GM19193 (cell line): ENCODE data around the gene CPEB2.

Experiments used
- POLR2A ChIP-seq: IDR thresholded peaks from 4 replicates; pipeline ENCODE4 v1.6.1; 2011; ENCODE audit not compliant: insufficient read depth, insufficient read length; ENCODE audit errors: extremely low read depth

The CPEB2 gene

DNA sequence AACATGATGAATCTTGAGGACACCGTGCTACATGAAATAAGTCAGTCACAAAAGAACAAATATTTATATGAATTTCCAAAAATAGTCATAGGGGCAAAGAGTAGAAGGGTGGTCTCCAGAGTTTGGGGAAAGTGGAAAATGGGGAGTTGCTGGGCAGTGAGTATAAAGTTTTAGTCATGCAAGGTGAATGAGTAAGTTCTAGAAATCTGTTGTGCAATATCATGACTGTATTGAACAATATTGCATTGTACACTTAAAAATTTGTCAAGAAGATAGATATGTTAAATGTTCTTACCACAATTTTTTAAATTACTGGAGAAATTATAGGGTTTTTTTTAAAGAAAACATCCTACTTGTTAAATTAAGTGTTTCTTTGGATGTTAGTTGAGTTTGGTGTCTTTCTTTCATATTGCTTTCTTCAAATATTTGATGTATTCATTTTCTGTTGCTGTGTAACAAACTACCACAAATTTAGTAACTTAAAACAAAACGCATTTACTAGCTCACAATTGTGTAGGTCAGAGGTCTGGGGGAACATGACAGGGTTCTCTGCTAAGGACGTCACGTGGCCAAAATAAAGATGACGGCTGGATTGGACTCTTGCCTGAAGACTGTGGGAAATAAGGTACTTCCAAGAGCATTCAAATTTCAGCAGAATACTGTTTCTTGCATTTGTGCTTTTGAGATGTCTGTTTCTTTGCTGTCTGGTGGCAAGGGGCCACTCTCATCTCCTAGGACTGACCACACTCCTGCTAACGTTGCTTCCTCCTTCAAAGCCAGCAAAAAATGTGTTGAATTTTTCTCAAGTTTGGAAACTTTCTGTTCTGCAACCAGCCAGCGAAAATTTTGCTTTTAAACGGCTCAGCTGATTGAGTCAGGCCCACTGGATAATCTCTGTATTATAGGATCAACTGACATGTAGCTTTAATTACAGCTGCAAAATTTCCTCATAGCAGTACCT lies 76.7 kb downstream of the CPEB2 start:
- TF ChIP-seq POLR2A, result no peak

DNA sequence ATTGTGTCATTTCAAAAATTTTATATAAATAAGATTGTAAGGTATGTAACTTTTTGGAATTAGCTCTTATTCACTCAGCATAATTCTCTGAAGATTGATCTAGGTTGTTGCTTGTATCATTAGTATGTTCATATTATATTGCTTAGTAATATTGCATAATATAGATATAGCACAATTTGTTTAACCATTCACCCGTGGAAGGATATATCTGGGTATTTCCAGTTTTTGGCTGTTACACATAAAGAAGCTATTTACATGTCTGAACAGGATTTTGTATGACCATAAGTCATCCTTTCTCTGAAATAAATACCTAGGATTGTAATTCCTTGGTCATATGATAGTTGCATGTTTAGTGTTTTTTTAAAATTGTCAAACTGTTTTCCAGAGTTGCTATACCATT lies 82.5 kb downstream of the CPEB2 start:
- TF ChIP-seq POLR2A, result no peak

GRCh38 chr4:15088394-15089035 lies 86.2 kb downstream of the CPEB2 start:
- no peak for TF ChIP-seq POLR2A

- TF ChIP-seq POLR2A, result no peak
These were observed 87.7 kb downstream of the CPEB2 start for GRCh38 chr4:15089979-15090378.

DNA sequence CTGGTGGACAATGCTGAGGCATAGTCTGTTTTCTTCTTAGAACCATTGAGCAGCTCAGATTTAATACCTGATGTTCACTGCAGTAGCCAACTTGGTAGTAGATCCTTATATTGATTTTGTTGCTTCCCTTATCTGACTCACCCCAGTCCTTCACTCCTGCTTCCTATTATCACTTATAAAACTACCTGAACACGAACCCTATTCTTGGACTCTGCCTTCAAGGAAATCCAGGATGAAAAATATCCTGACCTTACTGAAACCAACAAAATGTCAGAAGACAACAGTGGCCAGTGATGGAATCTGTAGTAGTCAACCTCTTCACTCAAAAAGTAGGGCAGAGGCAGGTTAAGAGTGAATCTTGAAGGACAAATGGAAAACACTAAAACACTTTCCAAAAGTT lies 98.1 kb downstream of the CPEB2 start:
- TF ChIP-seq POLR2A, result no peak

GRCh38 chr4:15100994-15101695 lies 98.9 kb downstream of the CPEB2 start:
- no peak for TF ChIP-seq POLR2A

DNA sequence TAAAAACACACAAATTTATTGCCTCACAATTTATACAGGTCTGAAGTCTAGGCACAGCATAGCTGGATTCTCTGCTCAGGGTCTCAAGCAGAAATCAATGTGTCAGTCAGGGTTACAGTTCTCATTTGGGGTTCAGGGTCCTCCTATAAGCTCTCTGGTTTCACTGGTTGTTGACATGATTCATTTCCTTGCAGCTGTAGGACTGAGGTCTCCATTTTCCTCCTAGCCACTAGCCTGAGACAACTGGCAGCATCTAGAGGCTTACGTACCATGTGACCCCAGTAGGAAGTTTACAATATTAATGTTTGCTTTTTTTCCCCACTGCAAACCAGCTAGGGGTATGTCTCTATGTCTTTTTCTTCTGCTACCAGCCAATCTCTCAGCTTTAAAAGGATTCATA lies 102.5 kb downstream of the CPEB2 start:
- no peak for TF ChIP-seq POLR2A

GRCh38 chr4:15106399-15106798 lies 104.1 kb downstream of the CPEB2 start:
- no peak for TF ChIP-seq POLR2A

DNA sequence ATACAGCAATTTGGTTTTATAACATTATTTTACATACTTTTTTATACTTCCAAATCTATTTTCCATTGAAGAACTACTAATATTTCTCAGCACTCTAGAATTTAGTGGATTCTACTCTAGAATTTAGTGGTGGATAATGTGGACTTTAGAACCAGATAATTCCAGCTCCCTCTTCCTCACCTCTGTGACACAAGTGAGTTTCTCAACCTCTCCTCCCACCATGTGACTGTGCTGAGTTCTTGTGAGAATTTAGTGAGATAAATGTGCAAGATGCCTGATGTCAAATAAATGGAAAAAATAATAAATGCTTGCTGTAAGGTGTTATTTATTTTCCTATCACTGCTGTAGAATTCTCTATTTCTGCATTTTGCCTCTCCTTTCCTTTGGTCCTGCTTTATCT lies 107.3 kb downstream of the CPEB2 start:
- no peak for TF ChIP-seq POLR2A

DNA sequence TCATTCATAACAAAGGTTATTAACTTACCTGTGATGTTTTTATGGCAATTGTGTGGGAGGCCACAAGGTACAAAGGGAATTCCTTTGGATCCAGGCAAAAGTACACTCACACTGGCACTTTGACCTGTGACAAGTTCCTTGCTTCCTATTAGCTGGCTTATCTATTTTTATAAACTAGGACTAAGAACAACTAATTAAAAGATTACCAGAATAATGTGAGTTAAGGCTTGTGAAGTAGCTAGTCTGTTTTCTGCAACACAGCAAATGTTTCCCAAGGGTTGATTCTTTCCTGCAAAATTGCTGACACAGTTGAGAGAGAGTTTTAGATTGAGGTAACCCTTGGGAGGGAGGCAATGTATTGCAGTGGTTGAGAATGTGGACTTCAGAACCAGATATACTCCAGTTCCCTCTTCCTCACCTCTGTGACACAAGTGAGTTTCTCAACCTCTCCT lies 107.9 kb downstream of the CPEB2 start:
- TF ChIP-seq POLR2A, result no peak

GRCh38 chr4:15116509-15117079 lies 114.3 kb downstream of the CPEB2 start:
- no peak for TF ChIP-seq POLR2A

DNA sequence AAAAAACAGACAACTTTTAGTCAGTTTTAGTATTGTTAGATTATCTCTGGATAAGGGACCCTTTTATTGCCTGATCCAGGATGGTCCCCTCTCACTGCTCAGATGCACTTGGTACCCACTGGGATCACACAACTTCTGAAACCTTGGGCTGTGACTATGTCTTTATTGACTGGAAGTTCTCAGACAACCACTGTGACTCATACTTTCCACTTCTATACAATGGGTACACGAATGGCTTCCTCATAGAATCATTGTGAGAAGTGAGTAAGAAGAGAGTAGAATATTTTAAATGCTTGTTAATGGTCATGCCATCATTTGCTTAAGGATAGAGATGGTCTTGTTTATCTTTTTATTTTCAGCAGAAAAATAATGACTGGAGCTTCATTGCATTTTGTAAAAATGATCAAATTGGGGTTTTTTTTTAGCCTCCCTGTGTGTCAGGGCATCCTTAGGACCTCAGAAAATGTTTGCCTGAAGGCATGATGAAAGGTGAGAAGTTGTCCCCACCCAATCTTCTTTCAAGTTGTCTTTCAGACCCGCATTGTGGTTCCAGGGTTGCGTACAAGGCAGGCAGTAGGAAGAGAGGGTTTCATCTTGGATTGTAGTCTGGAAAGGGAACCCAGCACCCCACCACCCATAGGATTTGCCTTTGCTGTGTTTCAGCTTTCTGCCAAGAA lies 115.1 kb downstream of the CPEB2 start:
- no peak for TF ChIP-seq POLR2A

- TF ChIP-seq POLR2A, result no peak
These were observed 116.0 kb downstream of the CPEB2 start for GRCh38 chr4:15118292-15118691.
